DND-41 (cell line): Measurements from ENCODE around the gene OGFOD2.

Source experiments
- ATAC-seq: fragments of 200-7000 bp; cut with Tn5 transposase; 3 replicates; pipeline ENCODE4 v1.9.1; 2021; ENCODE audit warnings: low read depth; ENCODE audit not compliant: insufficient read depth
- DNase-seq: peaks from one replicate; pipeline ENCODE4 v3.0.0-alpha.2; 2020
- H2AFZ ChIP-seq: 2 replicates; pipeline ENCODE4 v1.6.0; 2012; ENCODE audit warnings: low read depth, low read length
- H3K27ac ChIP-seq: 2 replicates; pipeline ENCODE4 v1.5.1; 2012; ENCODE audit warnings: low read length, inconsistent platforms
- H3K27me3 ChIP-seq: fragments of 200-600 bp; sonication (generic); 2 replicates; pipeline ENCODE4 v1.6.0; 2012; ENCODE audit warnings: low read length, mild to moderate bottlenecking, inconsistent platforms; ENCODE audit not compliant: insufficient read depth, poor library complexity
- H3K36me3 ChIP-seq: 2 replicates; pipeline ENCODE4 v1.5.1; 2012; ENCODE audit warnings: low read length, inconsistent platforms; ENCODE audit not compliant: insufficient read depth
- H3K4me1 ChIP-seq: 2 replicates; pipeline ENCODE4 v1.5.1; 2012; ENCODE audit warnings: mild to moderate bottlenecking, low read length; ENCODE audit not compliant: insufficient read depth
- H3K4me2 ChIP-seq: 2 replicates; pipeline ENCODE4 v1.6.0; 2012; ENCODE audit warnings: mild to moderate bottlenecking, moderate library complexity, low read length, inconsistent platforms; ENCODE audit not compliant: insufficient read depth
- H3K4me3 ChIP-seq, 2 experiments: fragments of 200-600 bp in 1 of 2; shearing (Covaris generic) in 1 of 2; 2 replicates each; pipeline ENCODE4 v1.5.1; 2012 to 2016; ENCODE audit warnings: inconsistent platforms in 2 of 2, low read length in 2 of 2, mild to moderate bottlenecking in 2 of 2, low read depth in 1 of 2, moderate library complexity in 1 of 2
- H3K79me2 ChIP-seq: 2 replicates; pipeline ENCODE4 v1.6.0; 2012; ENCODE audit warnings: low read length, inconsistent platforms; ENCODE audit not compliant: insufficient read depth
- H3K9ac ChIP-seq: 2 replicates; pipeline ENCODE4 v1.6.0; 2012; ENCODE audit warnings: low read depth, mild to moderate bottlenecking, inconsistent platforms, low read length, moderate library complexity
- H3K9me3 ChIP-seq: 2 replicates; pipeline ENCODE4 v1.5.1; 2012; ENCODE audit warnings: low read length, moderate library complexity, mild to moderate bottlenecking, inconsistent platforms; ENCODE audit not compliant: insufficient read depth, severe bottlenecking
- H4K20me1 ChIP-seq: 2 replicates; pipeline ENCODE4 v1.6.0; 2012; ENCODE audit warnings: low read length; ENCODE audit not compliant: insufficient read depth
- EZH2 ChIP-seq: IDR thresholded peaks from 3 replicates; pipeline ENCODE4 v1.6.1; 2012; ENCODE audit warnings: borderline replicate concordance, low read depth, mild to moderate bottlenecking, moderate library complexity, low read length, inconsistent platforms; ENCODE audit not compliant: severe bottlenecking
- TF ChIP-seq, protein P1 (sequence below): IDR thresholded peaks from 2 replicates; pipeline ENCODE4 v1.5.1; 2012; ENCODE audit warnings: borderline replicate concordance, low read length, moderate library complexity, mild to moderate bottlenecking; ENCODE audit not compliant: poor library complexity, severe bottlenecking; ENCODE audit errors: extremely low read depth

The OGFOD2 gene

GRCh38 chr12:122995503-122996187, 20.6 kb downstream of the OGFOD2 start:
- no peak for DNase-seq
- Histone ChIP-seq H4K20me1 (no peaks in the 10 kb centered on the region), H3K9me3 (no peaks in the 10 kb centered on the region), H3K4me3 (no peak overlapping the region), H3K27me3 (no peaks in the 10 kb centered on the region), H3K4me1 (no peaks in the 10 kb centered on the region), H3K79me2 (no peaks in the 10 kb centered on the region), H2AFZ (no peak overlapping the region), H3K36me3 (no peaks in the 10 kb centered on the region), H3K27ac (no peak overlapping the region), H3K4me2 (no peak overlapping the region), H3K9ac (no peak overlapping the region)
- ATAC-seq: no peak
- TF ChIP-seq, protein P1, sequence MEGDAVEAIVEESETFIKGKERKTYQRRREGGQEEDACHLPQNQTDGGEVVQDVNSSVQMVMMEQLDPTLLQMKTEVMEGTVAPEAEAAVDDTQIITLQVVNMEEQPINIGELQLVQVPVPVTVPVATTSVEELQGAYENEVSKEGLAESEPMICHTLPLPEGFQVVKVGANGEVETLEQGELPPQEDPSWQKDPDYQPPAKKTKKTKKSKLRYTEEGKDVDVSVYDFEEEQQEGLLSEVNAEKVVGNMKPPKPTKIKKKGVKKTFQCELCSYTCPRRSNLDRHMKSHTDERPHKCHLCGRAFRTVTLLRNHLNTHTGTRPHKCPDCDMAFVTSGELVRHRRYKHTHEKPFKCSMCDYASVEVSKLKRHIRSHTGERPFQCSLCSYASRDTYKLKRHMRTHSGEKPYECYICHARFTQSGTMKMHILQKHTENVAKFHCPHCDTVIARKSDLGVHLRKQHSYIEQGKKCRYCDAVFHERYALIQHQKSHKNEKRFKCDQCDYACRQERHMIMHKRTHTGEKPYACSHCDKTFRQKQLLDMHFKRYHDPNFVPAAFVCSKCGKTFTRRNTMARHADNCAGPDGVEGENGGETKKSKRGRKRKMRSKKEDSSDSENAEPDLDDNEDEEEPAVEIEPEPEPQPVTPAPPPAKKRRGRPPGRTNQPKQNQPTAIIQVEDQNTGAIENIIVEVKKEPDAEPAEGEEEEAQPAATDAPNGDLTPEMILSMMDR: no peak
- TF ChIP-seq EZH2: no peak

DNA sequence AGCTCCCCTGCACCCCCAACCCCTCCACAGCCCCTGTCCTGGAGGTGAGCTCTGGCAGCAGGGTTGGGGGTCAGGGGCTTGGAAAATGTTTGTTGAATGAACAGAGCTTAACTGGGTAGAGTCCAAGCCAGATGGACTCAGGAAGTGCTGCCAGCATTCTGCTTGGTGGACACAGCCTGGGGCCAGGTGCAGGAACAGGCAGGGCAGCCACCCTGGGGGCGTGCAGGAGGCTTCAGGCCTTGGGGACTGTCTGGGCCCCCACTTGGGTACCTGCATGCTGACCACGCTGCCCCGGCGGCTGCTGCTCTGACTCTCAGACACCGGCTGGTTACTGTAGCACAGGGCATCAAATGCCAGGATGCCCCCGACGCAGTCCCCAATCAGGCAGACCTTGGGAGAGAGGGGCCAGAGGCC, 21.2 kb downstream of the OGFOD2 start:
- Histone ChIP-seq H3K27ac (no peak overlapping the region), H3K9ac (no peak overlapping the region), H3K4me2 (no peak overlapping the region), H3K4me1 (no peaks in the 10 kb centered on the region), H3K36me3 (no peaks in the 10 kb centered on the region), H3K9me3 (no peaks in the 10 kb centered on the region), H4K20me1 (no peaks in the 10 kb centered on the region; the same call in 1 of the 2 replicates), H3K27me3 (no peaks in the 10 kb centered on the region), H3K4me3 (no peak overlapping the region), H2AFZ (no peak overlapping the region), H3K79me2 (no peaks in the 10 kb centered on the region)
- ATAC-seq: no peak
- TF ChIP-seq, protein P1: no peak
- TF ChIP-seq EZH2: no peak
- no peak for DNase-seq

DNA sequence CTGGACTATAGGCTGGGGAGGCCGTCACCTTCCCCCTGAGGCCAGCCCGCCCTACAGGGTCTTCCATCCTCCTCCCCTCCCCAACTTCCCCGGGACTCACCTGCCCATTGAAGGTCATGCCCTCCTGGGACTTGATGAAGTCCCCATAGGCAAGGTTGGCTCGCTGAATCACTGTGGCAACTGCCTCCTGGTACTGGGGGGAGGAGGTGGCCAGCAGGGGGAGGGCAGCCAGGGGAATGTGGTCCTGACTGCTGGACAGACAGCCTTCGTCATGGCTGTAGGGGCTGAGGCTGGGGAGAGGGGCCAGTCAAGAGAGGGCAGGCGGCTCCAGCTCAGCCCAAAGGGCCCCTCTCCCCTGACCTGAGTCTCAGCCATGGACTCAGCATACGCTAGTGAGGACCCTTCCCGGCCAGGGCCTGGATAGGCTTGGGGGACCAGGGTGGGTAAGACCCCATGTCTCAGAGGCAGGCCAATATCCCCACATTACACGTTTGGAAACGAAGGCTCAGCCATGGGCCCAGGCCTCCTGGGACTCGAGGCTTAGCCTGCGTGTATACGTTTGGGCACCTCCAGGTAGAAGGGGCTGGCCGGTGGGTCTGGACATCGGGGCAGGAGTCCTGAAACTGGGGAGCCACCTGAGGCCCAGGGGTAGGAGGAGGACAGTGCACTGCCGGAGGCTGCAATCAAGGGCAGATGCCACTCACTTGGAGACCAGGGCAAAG, 21.7 kb downstream of the OGFOD2 start:
- no peak for ATAC-seq
- H3K36me3 ChIP-seq: no peaks in the 10 kb centered on the region
- no peaks in the 10 kb centered on the region for H3K4me1 ChIP-seq
- H2AFZ ChIP-seq: no peak overlapping the region
- no peaks in the 10 kb centered on the region; the same call in 1 of the 2 replicates for H4K20me1 ChIP-seq
- no peak overlapping the region for H3K4me3 ChIP-seq
- no peak overlapping the region for H3K9ac ChIP-seq
- no peak for TF ChIP-seq EZH2
- TF ChIP-seq, protein P1: no peak
- no peaks in the 10 kb centered on the region for H3K79me2 ChIP-seq
- no peak overlapping the region for H3K4me2 ChIP-seq
- no peak overlapping the region for H3K27ac ChIP-seq
- DNase-seq: no peak
- no peaks in the 10 kb centered on the region for H3K9me3 ChIP-seq
- H3K27me3 ChIP-seq: no peaks in the 10 kb centered on the region
